Right ventricle myocardium superior (tissue), 1 donor: ENCODE measurements around the gene GUCY2F. TPM values are rescaled to one million over a fixed set of nuclear protein-coding genes. Genes with fewer than 3 reads are reported as not detected.

Experiments
- ATAC-seq: fragments of 200-7000 bp; cut with Tn5 transposase; one replicate; pipeline ENCODE4 v1.9.1; 2020; ENCODE audit warnings: mild to moderate bottlenecking; ENCODE audit not compliant: poor library complexity
- DNase-seq: peaks from one replicate; pipeline ENCODE4 v3.0.0-alpha.2; 2020
- intact Hi-C: fragments of 100-400 bp; cut with DNase I; formaldehyde crosslinking; loops from one replicate; pipeline ENCODE4 v1.11.2; 2022
- total RNA-seq: library from RNA; stranded (reverse); fragmentation: NEBNext Ultra II Directional; extraction: Animal tissue kit (Norgen Biotek cat#: 25700); gene quantifications from one replicate; pipeline ENCODE4 v1.2.1, GENCODE V29; 2021
- donor health status: DM: no; HTN: yes; CAD: no; lungs with severe emphysema.

Gene GUCY2F
- total RNA-seq, 1 donor from 2014 or later = not detected

- ATAC-seq (no peak), DNase-seq (no peak)
- intact Hi-C loops = no loop called here
These were observed 78.0 kb downstream of the GUCY2F start for GRCh38 chrX:109403922-109404321.

- ATAC-seq (no peak), DNase-seq (no peak)
These were observed 82.1 kb downstream of the GUCY2F start for GRCh38 chrX:109399831-109400230.

GRCh38 chrX:109398833-109399232 is 83.1 kb downstream of the GUCY2F start:
- intact Hi-C loops = no loop called here
- no peak for ATAC-seq

More at GRCh38 chrX:109399831-109400230, 82.1 kb downstream of the GUCY2F start:
- intact Hi-C loops = no loop called here

GRCh38 chrX:109398061-109398460 is 83.8 kb downstream of the GUCY2F start:
- intact Hi-C loops = no loop called here
- ATAC-seq = no peak
- DNase-seq = no peak

More at GRCh38 chrX:109398833-109399232, 83.1 kb downstream of the GUCY2F start:
- no peak for DNase-seq

- intact Hi-C loops = no loop called here
- DNase-seq = no peak
- ATAC-seq = no peak
These were observed 88.0 kb downstream of the GUCY2F start for GRCh38 chrX:109393859-109394258.

GRCh38 chrX:109392895-109393294 is 89.0 kb downstream of the GUCY2F start:
- intact Hi-C loops = no loop called here
- no peak for ATAC-seq
- DNase-seq = no peak

- DNase-seq = no peak
- ATAC-seq = no peak
- intact Hi-C loops = no loop called here
These were observed 91.3 kb downstream of the GUCY2F start for GRCh38 chrX:109390556-109390955.

- intact Hi-C loops = no loop called here
- no peak for DNase-seq
- no peak for ATAC-seq
These were observed 92.0 kb downstream of the GUCY2F start for GRCh38 chrX:109389917-109390316.

GRCh38 chrX:109384699-109385098 is 97.2 kb downstream of the GUCY2F start:
- intact Hi-C loops = no loop called here
- DNase-seq (no peak), ATAC-seq (no peak)

GRCh38 chrX:109382332-109382731 is 99.6 kb downstream of the GUCY2F start:
- intact Hi-C loops = no loop called here
- DNase-seq = no peak
- no peak for ATAC-seq

- intact Hi-C loops = no loop called here
These were observed 103.6 kb downstream of the GUCY2F start for GRCh38 chrX:109378281-109378680.

GRCh38 chrX:109374262-109374960 is 107.5 kb downstream of the GUCY2F start:
- intact Hi-C loops = no loop called here
- no peak for ATAC-seq
- DNase-seq = no peak

More at GRCh38 chrX:109378281-109378680, 103.6 kb downstream of the GUCY2F start:
- no peak for ATAC-seq
- no peak for DNase-seq

GRCh38 chrX:109373468-109373867 is 108.4 kb downstream of the GUCY2F start:
- ATAC-seq (no peak), DNase-seq (no peak)
- intact Hi-C loops = no loop called here

- intact Hi-C loops = no loop called here
- no peak for DNase-seq
- ATAC-seq = no peak
These were observed 109.2 kb downstream of the GUCY2F start for GRCh38 chrX:109372716-109373115.

- intact Hi-C loops = no loop called here
- ATAC-seq (no peak), DNase-seq (no peak)
These were observed 109.6 kb downstream of the GUCY2F start for GRCh38 chrX:109372291-109372690.

- DNase-seq = no peak
- ATAC-seq = no peak
- intact Hi-C loops = no loop called here
These were observed 119.8 kb downstream of the GUCY2F start for GRCh38 chrX:109362101-109362500.

GRCh38 chrX:109360301-109360700 is 121.6 kb downstream of the GUCY2F start:
- DNase-seq (no peak), ATAC-seq (no peak)
- intact Hi-C loops = no loop called here

GRCh38 chrX:109357706-109358105 is 124.2 kb downstream of the GUCY2F start:
- intact Hi-C loops = no loop called here
- ATAC-seq (no peak), DNase-seq (no peak)

GRCh38 chrX:109356684-109357083 is 125.2 kb downstream of the GUCY2F start:
- intact Hi-C loops = no loop called here
- no peak for DNase-seq
- no peak for ATAC-seq

GRCh38 chrX:109352066-109352588 is 129.8 kb downstream of the GUCY2F start:
- DNase-seq = peak; percentile 42
- ATAC-seq = peak; percentile 81
- intact Hi-C loops = no loop called here

GRCh38 chrX:109351557-109351956 is 130.3 kb downstream of the GUCY2F start:
- DNase-seq (no peak), ATAC-seq (no peak)
- intact Hi-C loops = no loop called here
